Calu3 (cell line): ENCODE measurements around the gene STK10. TPM values are rescaled to one million over a fixed set of nuclear protein-coding genes. Genes with fewer than 3 reads are reported as not detected.

ENCODE experiments used
- BruUV-seq: library from RNA; stranded (reverse); fragments of 400-500 nt; replicated peaks from 2 replicates; lab custom pipeline; 2021; lab: Mats Ljungman, UMichigan
- CTCF ChIA-PET: fragments of 300-600 bp; sonication (Branson Sonifier 250); formaldehyde crosslinking; loops from one replicate; lab custom pipeline; 2022; ENCODE audit warnings: antibody characterized with exemption; lab: Charles Lee
- DNase-seq: peaks from one replicate; pipeline ENCODE4 v3.0.0; 2022
- H3K27ac Mint-ChIP-seq: one replicate; pipeline ENCODE4 v1.8.0; 2022; ENCODE audit warnings: mixed read lengths; ENCODE audit not compliant: unreplicated experiment
- H3K27me3 Mint-ChIP-seq: one replicate; pipeline ENCODE4 v1.8.0; 2022; ENCODE audit warnings: mixed read lengths; ENCODE audit not compliant: unreplicated experiment
- H3K36me3 Mint-ChIP-seq: one replicate; pipeline ENCODE4 v1.8.0; 2022; ENCODE audit warnings: mild to moderate bottlenecking, moderate library complexity, mixed read lengths; ENCODE audit not compliant: insufficient read depth, unreplicated experiment
- H3K4me1 Mint-ChIP-seq: one replicate; pipeline ENCODE4 v1.8.0; 2022; ENCODE audit warnings: mild to moderate bottlenecking, low read depth, mixed read lengths; ENCODE audit not compliant: unreplicated experiment
- H3K4me3 Mint-ChIP-seq: one replicate; pipeline ENCODE4 v1.8.0; 2022; ENCODE audit warnings: mild to moderate bottlenecking, low read depth, moderate library complexity, mixed read lengths; ENCODE audit not compliant: unreplicated experiment
- H3K9me3 Mint-ChIP-seq: one replicate; pipeline ENCODE4 v1.8.0; 2022; ENCODE audit warnings: low read depth, mixed read lengths; ENCODE audit not compliant: unreplicated experiment
- intact Hi-C: fragments of 100-400 bp; cut with micrococcal nuclease; formaldehyde crosslinking; loops from one replicate; pipeline ENCODE4 v1.10.0; 2022; ENCODE audit not compliant: unreplicated experiment
- total RNA-seq: library from RNA; stranded (reverse); gene quantifications from 2 replicates; pipeline ENCODE4 v1.2.3, GENCODE V29; 2022
- TF ChIP-seq, protein P1 (sequence below): fragments of 200-600 bp; IDR thresholded peaks from one replicate; pipeline ENCODE4 v1.8.0; 2022; ENCODE audit warnings: antibody characterized with exemption; ENCODE audit not compliant: unreplicated experiment

Gene STK10
- total RNA-seq, 1 experiment from 2014 or later = 27.4 TPM

DNA sequence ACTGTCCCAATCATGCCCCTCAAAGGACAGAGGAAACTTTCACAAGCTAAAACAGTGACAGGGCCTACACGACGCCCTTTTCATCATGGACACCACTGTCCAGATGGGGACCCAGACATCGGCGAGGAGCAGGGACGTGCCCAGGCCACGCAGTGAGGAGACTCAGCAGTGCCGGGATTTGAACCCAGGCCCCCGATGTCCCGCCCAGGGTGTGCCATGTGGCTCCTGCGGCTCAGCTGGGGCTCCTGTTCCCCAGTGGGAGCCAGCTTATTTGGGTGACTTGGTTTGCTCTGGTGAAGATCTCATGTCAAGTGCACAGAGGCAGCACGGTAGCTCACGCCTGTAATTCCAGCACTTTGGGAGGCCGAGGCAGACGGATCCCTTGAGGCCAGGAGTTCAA is 82.2 kb downstream of the STK10 start:
- Mint-ChIP-seq H3K27me3 (no peaks in the 10 kb centered on the region), H3K9me3 (no peaks in the 10 kb centered on the region), H3K36me3 (peaks cover 6% of the 10 kb centered on the region), H3K4me3 (no peak overlapping the region), H3K27ac (no peak overlapping the region), H3K4me1 (peaks cover 28% of the 10 kb centered on the region)
- no peak for DNase-seq
- CTCF ChIA-PET = interaction anchor here (0.5 to 1.2 kb wide), 3 partner anchors 94 to 188 kb away, joined by 3 to 7 read pairs (median 4); partner anchors contain the start of gene UBTD2
- no TSS peak for BruUV-seq
- intact Hi-C loops = loop anchor here (2.0 to 5.0 kb wide), 2 partner anchors 177 to 591 kb away; partner anchors contain the start of gene UBTD2
- TF ChIP-seq, protein P1, sequence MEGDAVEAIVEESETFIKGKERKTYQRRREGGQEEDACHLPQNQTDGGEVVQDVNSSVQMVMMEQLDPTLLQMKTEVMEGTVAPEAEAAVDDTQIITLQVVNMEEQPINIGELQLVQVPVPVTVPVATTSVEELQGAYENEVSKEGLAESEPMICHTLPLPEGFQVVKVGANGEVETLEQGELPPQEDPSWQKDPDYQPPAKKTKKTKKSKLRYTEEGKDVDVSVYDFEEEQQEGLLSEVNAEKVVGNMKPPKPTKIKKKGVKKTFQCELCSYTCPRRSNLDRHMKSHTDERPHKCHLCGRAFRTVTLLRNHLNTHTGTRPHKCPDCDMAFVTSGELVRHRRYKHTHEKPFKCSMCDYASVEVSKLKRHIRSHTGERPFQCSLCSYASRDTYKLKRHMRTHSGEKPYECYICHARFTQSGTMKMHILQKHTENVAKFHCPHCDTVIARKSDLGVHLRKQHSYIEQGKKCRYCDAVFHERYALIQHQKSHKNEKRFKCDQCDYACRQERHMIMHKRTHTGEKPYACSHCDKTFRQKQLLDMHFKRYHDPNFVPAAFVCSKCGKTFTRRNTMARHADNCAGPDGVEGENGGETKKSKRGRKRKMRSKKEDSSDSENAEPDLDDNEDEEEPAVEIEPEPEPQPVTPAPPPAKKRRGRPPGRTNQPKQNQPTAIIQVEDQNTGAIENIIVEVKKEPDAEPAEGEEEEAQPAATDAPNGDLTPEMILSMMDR = no peak

DNA sequence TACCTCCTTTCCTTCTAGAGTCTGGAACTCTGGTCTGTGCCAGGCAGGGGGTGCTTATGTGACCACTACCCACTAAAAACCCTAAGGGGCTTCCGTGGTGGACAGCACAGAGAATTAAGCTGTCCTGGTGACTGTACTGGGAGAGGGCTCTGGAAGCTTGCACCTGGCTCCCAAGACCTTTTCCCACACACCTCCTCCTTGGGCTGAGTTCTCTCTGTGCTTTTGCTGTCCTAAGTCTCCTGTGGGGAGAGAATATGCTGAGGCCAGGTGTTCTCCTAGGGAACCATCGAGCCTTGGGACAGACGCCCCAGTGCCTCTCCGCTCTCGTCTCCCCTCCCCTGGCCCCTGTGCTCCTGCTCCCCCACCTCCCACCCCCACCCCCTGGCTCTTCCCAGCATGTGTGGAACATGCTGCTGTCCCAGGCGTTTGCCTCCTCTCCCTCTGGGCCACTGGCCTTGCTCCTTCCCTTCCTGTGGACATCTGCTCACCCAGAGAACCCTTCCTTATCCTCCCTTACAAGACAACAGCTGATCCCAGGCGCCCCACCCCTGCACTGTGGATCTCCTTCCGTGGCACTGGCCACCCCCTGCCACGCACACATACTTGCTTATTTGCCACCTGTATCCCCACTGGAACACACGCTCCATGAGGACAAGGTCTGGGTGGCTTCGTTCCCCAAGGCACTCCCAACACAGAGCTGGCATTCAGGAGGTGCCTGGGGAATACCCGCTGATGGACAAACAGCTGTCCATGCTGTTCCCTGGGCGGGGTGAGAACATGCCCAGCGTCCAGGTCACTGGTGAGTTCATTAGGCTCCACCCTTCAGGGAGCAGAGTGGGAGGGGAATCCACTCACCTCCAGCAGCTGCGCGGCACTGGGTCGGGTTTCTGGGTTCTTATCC is 83.0 kb downstream of the STK10 start:
- intact Hi-C loops = loop anchor here (5.0 kb wide), 1 partner anchor 592 kb away; no protein-coding TSS in a partner anchor
- peaks cover 20% of the 10 kb centered on the region for H3K4me1 Mint-ChIP-seq
- no TSS peak for BruUV-seq
- TF ChIP-seq, protein P1 = no peak
- CTCF ChIA-PET = interaction anchor here (0.5 to 1.2 kb wide), 2 partner anchors 34 to 188 kb away, joined by 4 to 5 read pairs; no protein-coding TSS in a partner anchor
- H3K27me3 Mint-ChIP-seq = no peaks in the 10 kb centered on the region
- H3K27ac Mint-ChIP-seq = no peak overlapping the region
- peaks cover 6% of the 10 kb centered on the region for H3K36me3 Mint-ChIP-seq
- H3K4me3 Mint-ChIP-seq = no peak overlapping the region
- H3K9me3 Mint-ChIP-seq = no peaks in the 10 kb centered on the region
- DNase-seq = no peak

DNA sequence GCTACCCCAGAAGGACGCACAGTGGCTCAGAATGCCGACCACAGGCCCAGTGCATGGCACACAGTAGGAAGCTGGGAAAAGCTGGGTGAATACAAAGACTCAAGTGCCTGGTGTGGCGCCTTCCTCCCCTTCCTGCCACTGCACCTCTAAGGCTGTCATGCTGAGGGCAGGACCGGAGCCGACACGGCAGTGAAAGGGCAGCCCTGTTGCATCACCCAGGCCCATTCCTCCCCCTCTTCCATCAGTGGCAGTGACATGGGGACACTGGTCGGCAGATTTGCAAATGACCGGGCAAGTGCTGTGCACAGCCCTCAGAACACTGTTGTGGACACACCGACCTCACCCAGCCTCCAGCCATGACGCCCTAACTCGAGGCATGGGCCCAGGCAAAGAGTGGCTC is 84.0 kb downstream of the STK10 start:
- DNase-seq = no peak
- no peak overlapping the region for H3K4me3 Mint-ChIP-seq

DNA sequence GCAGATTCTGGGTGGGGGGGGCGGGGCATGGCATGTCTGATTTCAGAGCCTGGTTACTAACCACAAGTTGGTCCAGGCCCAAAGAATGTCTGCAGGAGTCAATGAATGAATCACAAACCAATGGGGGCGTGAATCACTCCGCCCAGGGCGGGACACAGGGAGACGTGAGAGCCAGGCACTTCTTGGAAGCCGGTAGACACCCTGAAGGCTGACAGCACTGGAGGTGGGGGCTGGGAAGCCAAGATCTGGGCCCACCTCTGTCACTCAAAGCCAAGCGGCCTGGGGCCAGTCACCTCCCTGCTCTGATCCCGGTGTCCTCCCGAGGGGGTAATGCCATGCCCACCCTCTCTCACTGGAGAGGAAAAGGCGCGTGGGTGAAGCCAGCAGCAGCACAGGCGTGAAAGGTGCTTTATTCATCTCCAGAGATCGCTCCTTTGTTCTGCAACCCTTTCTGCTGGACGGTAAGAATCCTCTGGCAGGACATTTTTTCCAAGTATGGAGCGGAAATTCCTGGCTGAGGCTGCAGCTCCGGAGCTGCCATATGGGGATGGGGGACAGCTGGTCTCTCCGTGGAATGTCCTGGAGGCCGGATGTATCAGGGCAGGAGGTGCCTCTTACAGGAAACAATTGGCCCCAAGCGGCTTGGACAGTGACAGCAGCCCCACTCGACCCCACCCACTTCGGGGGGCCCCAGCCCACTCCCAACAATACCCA is 85.0 kb downstream of the STK10 start:
- no peak overlapping the region for H3K27ac Mint-ChIP-seq
- peak; percentile 88 for DNase-seq

More for the DNA sequence above, 84.0 kb downstream of the STK10 start:
- peaks cover 20% of the 10 kb centered on the region for H3K4me1 Mint-ChIP-seq
- TF ChIP-seq, protein P1 = no peak
- H3K27me3 Mint-ChIP-seq = no peaks in the 10 kb centered on the region
- CTCF ChIA-PET = no interaction called here
- H3K9me3 Mint-ChIP-seq = peaks cover under 1% of the 10 kb centered on the region
- H3K36me3 Mint-ChIP-seq = peaks cover 6% of the 10 kb centered on the region
- no peak overlapping the region for H3K27ac Mint-ChIP-seq
- BruUV-seq = no TSS peak
- intact Hi-C loops = no loop called here

More for the DNA sequence above, 85.0 kb downstream of the STK10 start:
- intact Hi-C loops = no loop called here
- H3K36me3 Mint-ChIP-seq = peaks cover 6% of the 10 kb centered on the region
- CTCF ChIA-PET = interaction anchor here (0.6 kb wide), 1 partner anchor 205 kb away, joined by 3 read pairs; no protein-coding TSS in a partner anchor
- no peaks in the 10 kb centered on the region for H3K27me3 Mint-ChIP-seq
- TF ChIP-seq, protein P1 = no peak
- peaks cover 20% of the 10 kb centered on the region for H3K4me1 Mint-ChIP-seq
- no TSS peak for BruUV-seq
- no peak overlapping the region for H3K4me3 Mint-ChIP-seq
- peaks cover 3% of the 10 kb centered on the region for H3K9me3 Mint-ChIP-seq
